HG03280 (cell line): Measurements from ENCODE around the gene SECISBP2.

Experiments
- ATAC-seq: cut with Tn5 transposase; IDR thresholded peaks from one replicate; pipeline ENCODE4 v1.9.1; 2021; ENCODE audit warnings: mild to moderate bottlenecking, moderate library complexity; ENCODE audit not compliant: unreplicated experiment

Gene SECISBP2

GRCh38 chr9:89380437-89381307, 62.4 kb downstream of the SECISBP2 start:
- no peak for ATAC-seq

DNA sequence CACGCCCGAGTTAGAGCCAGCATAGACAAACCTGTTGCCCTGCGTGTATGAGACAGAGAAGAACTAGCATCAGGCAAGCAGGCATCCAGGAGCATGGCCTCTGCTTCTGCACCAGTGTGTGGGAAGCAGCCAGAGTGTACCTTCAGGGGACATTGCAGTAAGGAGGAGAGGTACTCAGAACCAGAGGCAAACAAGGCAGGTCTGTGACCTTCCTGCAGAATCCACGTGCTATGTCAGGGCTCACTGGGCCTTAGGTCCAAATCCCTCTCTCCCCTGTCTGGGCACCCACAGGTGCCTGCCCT, 63.0 kb downstream of the SECISBP2 start:
- no peak for ATAC-seq

DNA sequence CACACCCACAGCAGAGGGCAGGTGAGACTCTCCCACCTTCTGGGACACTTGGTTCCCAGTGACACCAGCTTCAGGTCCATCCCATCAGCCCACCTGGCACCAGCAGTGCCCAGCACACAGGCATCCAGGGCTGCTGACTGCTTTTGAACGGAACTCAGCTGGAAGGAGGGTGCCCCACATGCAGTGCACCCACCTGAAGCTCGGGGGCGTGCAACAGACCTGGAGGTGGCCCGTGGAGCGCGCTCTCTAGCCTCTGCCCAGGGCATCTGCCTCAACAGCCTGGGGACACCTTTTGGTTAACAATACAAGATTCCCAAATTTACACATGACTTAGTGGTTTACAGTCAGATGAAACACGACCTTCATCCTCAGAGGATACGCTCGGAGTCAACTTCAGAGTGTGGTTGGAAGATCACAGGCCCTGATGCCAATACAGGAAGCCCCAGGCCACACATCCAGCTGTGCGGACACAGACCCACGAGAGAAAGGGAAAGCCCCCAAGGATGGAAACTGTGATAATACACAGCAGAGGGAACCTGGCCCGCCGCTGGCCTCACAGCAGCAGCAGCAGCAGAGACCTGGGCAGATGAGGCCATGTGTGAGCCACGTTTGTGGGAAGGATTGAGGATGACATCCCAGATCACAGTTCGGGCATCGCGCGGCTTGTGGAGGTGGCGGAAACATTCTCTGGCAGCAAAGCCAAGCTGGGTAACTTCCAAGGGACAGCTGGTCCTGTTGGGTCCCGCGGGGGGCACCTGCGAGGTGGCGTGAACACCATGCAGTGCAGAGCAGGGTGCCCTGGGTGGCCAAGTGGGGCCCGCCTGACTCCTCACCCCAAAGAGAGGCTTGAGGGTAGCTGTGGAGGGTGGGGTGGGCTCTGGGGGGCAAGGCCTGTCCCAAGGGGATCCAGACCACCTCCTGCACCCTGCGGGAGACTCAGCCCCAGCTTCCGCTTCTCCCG, 64.0 kb downstream of the SECISBP2 start:
- ATAC-seq: no peak

DNA sequence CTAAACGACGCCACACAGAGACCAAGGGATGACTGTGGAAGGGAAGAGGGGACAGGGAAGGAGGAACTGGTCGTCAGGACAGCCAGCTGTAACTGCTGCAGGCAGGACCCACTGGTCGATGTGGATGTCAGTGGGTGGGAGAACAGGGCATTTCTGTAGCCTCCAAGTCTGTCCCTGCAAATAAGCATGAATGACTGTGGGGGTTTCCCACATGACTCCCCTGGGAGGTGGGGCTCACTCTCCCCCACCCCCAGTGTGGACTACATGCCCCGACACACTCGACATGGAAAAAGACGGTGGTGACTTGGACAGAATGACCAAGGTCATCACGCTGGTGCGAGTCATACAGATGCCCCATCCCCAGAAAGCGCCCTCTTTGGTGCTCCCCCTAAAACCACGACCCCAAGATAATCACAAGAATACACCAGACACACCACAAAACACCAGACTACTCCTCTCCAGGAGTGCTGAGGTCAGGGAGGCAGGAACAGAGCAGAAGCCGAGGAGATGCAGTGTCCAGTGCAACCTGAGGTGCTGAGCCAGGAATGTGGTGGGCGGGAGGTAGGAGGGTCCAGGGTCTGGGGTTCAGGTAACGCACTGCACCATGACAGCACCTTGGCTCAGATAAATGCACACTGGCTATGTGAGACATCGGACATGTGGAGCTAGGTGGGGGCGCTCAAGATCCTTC, 64.9 kb downstream of the SECISBP2 start:
- no peak for ATAC-seq

DNA sequence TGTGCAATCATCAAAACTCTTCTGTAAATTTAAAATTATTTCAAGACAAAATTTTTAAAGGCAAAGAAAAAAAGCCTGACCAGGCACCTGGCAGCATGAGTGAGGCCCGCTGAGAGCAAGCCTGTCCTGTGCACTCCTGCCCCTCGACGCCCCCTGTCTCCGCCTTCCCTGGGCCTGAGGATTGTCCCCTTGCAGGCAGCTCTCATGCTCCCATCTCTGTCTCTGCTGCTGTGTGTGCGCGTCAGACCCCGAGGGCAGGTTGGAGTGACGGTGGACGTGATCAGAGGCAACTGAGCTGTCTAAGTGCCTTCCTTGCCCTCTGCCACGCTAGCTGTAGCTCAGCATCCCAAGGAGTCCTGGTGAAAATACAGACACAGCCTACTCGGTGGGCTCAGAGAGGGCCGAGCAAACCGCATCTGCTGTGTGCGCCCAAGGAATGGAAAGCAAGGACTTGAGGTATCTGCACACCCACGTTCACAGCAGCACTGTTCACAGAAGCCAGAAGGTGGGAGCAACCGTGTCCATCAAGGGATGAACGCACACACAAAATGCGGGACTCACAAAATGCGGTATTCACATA, 65.5 kb downstream of the SECISBP2 start:
- ATAC-seq: no peak

- no peak for ATAC-seq
These were observed 66.5 kb downstream of the SECISBP2 start for GRCh38 chr9:89384783-89385182.

- ATAC-seq: no peak
These were observed 67.9 kb downstream of the SECISBP2 start for GRCh38 chr9:89386206-89386605.

DNA sequence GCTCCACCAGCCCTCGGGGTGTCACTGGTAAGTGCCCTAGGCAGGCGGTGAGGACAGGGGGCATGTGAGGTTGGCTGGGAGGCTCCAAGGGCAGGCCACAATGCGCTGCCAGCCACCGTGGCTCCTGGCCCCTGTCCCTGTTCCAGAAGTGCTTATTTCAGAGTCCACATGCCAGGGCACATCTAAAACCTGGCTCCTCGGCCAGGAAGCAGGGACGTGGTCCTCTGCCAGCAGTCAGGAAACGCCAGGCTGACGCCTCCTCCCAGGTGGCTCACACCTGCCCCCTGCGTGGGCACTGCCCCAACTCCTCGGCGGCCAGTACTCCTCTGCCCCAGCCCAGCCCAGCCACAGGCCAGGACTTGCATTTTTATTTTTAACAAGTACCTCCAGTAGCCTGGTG, 68.5 kb downstream of the SECISBP2 start:
- no peak for ATAC-seq

GRCh38 chr9:89387197-89387849, 69.0 kb downstream of the SECISBP2 start:
- ATAC-seq: no peak

- ATAC-seq: no peak
These were observed 70.0 kb downstream of the SECISBP2 start for GRCh38 chr9:89388084-89388867.

DNA sequence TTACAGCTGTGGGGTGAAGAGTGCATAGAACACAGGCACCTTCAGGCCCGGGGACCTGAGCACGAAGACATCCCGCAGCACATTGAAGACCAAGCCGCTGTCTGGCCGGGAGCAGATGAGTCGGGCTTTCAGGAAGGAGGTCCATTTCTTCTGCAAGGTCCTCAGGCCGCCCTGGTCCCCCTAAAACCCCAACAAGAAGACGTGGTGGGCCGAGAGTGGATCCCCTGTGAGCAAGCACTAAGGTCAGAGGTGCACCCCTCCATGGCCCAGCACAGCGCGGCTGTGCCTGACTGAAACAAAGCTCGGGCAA, 70.5 kb downstream of the SECISBP2 start:
- no peak for ATAC-seq

DNA sequence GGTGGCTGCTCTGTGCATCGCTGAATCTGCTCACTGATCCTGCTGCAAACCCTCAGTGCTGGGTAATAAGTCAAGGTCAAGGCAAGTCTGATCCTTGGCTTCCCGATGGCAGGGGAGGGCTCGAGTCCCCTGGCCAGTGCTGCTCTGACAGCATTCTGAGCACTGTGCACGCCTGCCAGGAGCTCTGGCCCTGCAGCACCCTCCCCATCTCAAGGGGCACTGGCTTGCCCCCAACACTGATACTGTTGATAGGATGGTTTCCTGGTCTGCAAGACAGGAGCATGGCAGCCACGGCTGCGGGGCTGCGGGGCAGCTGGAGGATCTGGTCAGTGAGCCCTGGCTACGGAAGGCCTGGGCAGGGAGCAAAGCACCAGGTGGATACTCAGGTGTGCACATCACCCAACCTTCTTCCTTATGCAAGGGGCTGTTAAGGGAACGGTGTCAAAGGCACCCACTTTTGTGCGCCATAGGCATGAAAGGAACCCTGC, 71.8 kb downstream of the SECISBP2 start:
- ATAC-seq: no peak

DNA sequence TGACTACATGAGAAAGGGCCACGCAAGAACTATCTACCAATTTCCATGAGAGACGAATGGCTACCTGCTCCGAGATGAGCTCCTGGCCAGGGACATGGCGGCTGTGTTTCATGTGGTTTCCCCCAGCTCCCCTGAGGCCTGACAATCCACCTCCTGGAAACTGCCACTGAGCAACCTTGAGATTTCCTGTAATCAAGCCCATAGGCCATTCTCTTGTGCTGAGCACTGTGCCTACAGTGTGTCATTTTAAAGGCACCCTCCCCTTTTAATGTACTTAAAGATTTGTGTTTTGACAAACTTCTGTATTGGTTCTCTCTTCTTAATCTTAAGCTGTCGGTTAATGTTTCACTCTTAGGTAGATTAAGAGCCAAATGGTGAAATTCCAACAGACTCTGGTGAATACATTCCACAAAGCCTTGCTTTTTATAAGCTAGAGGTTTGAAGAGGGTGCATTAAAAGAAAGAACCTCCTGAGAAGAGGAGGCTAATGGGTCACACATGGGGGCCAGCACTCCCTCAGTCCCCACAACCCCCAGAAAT, 72.3 kb downstream of the SECISBP2 start:
- ATAC-seq: no peak

- ATAC-seq: no peak
These were observed 73.3 kb downstream of the SECISBP2 start for GRCh38 chr9:89391585-89391984.

DNA sequence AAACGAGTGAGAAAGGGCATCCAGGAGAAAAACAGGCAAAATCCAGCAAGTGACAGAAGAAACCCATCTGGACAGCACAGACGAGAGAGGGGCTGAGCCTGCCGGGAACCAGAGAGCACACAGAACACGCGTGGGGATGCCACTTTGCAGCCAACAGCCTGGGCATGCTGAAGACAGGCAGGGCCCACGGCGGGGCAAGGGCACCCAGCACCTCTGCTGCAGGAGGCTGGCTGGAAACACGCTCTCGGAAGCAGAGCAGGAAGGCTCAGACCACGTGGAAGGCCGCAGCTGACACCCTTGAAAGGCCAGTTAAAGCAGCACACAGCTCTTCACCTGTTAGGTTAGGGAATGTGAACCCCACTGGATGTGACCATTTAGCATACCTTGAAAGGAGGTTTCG, 76.1 kb downstream of the SECISBP2 start:
- ATAC-seq: no peak

DNA sequence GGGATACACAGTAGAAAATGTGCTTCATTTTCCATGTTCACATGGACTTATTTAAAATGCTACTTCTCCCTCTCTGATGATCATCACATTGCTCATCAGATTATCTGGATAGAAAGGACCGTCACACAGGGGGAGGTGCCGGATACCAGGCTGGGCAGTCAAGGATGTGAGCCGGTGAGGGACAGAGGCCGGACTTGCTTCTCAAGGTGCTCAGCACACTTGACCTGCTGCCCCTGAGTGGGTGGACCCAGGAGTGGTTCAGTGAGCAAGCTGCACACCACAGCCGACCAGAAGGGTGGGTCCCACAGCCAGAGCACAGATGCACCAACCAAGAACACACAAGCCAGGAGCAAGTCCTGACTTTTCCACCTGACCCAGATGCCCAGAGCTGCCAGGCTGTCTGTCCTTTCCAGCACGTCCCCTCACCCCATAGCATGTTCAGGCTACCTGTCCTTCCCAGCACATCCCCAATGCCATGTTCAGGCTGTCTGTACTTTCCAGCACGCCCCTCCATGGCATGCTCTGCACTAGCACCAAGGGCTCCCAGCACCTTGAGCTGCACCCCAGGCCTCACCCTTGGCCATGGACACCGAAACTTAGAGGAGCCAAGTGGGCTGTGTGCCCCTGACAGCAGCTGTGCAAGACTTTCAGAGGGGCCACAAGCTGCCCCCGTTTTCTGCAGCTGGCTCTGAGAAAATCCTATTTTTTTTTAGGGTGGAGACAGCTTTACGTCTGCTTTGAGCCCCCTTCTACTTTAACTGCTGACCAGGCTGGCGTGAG, 77.8 kb downstream of the SECISBP2 start:
- ATAC-seq: no peak

DNA sequence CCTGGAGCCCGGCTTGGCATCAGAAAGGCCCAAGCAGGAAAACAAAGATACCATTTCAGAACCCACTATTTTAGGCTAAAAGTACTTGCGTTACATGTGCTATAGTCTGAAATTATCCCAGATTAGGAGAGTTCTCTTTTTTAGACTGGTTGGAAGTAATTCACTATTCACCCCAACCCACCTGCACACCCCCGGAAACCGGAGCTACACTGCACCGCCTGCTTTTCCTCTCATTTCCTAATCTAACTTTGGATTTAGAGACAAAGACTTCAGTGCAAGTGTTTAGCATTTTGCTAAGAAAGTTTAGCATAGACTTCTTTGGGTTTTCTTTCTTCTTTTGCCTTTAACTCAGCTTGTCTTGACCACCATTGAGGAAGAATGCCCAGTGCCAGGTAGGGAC, 79.2 kb downstream of the SECISBP2 start:
- no peak for ATAC-seq

GRCh38 chr9:89398621-89399020, 80.3 kb downstream of the SECISBP2 start:
- ATAC-seq: no peak
